ENCODE data around the gene PACSIN3.

DNA sequence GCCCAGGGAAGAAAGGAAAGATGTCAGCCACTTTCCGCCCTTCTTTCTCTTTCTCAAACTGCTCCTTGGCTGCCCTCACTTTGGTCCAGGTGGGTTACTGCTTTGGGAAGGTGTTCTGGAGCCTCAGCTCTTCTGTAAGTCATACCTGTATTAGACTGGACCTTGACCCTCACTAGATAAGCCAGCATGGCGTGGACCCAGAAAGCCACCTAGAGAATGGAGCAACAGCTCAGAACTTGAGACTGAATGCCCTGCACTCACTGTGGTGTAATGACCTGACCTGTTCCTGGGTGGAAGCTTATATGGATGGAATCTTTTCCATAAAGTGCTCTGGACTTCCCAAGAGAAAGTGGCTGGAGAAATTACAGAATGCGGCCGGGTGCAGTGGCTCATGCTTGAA lies 46.8 kb upstream of the PACSIN3 start:
- TF ChIP-seq CTCF (IDR thresholded peaks at IDR 0.05; ENCODE audit: low read length) (no peak), EZH2 (IDR thresholded peaks at IDR 0.05; ENCODE audit: borderline replicate concordance, low read length) (no peak)

Measured in OCI-LY1 (cell line).